ENCODE data around the gene CLCA1. TPM values are rescaled to one million over a fixed set of nuclear protein-coding genes. Genes with fewer than 3 reads are reported as not detected.

CLCA1 gene
- total RNA-seq, 1 experiment from 2014 or later = not detected

- Histone ChIP-seq H2AFZ (ENCODE audit: low read length) (no peak overlapping the region), H4K8ac (replicated peaks; ENCODE audit: insufficient read length, low read depth, low read length) (no peak overlapping the region), H3K56ac (ENCODE audit: insufficient read length, low read depth, low read length) (no peak overlapping the region), H3K27ac (ENCODE audit: insufficient read length, low read depth, low read length) (no peak overlapping the region), H3K9me3 (ENCODE audit: control insufficient read depth, low read depth, low read length) (no peaks in the 10 kb centered on the region), H2BK20ac (ENCODE audit: low read depth, low read length, poor library complexity, severe bottlenecking) (no peak overlapping the region), H2BK12ac (ENCODE audit: insufficient read length, low read depth, low read length) (no peak overlapping the region), H2AK5ac (ENCODE audit: insufficient read length, low read length) (no peak overlapping the region), H3K79me1 (ENCODE audit: insufficient read depth, low read depth, low read length, poor library complexity, severe bottlenecking) (no peaks in the 10 kb centered on the region), H4K20me1 (ENCODE audit: control insufficient read depth, insufficient read depth, insufficient read length) (no peaks in the 10 kb centered on the region), H4K91ac (ENCODE audit: insufficient read length, low read depth, low read length) (no peak overlapping the region), H3K9ac (ENCODE audit: extremely low read depth, insufficient read length, low read length) (no peak overlapping the region), H3T11ph (ENCODE audit: low read length) (no peak overlapping the region), H3K27me3 (ENCODE audit: insufficient read depth, low read length) (no peaks in the 10 kb centered on the region), H2BK5ac (ENCODE audit: insufficient read length, low read length) (no peak overlapping the region), H3K14ac (ENCODE audit: insufficient read depth, low read length) (no peak overlapping the region), H3K23ac (ENCODE audit: insufficient read length, low read depth, low read length) (no peak overlapping the region), H3K18ac (ENCODE audit: insufficient read length, low read depth, low read length) (no peak overlapping the region), H4K5ac (ENCODE audit: insufficient read length, low read depth, low read length) (no peak overlapping the region), H3K23me2 (ENCODE audit: insufficient read length, low read depth, low read length, poor library complexity, severe bottlenecking) (no peaks in the 10 kb centered on the region), H3K4me1 (ENCODE audit: insufficient read depth, low read length) (no peaks in the 10 kb centered on the region), H3K4ac (ENCODE audit: low read depth, low read length) (no peak overlapping the region), H2BK15ac (ENCODE audit: low read depth, low read length) (no peak overlapping the region), H3K4me2 (ENCODE audit: insufficient read depth, insufficient read length, low read length) (no peak overlapping the region), H2BK120ac (ENCODE audit: low read depth, low read length, poor library complexity, severe bottlenecking) (no peak overlapping the region), H3K79me2 (ENCODE audit: insufficient read depth, low read length) (no peaks in the 10 kb centered on the region)
- H3K27ac Mint-ChIP-seq = no peak overlapping the region
- H3K4me3 Mint-ChIP-seq = no peak overlapping the region
- H3K4me1 Mint-ChIP-seq = peaks cover 2 to 10% of the 10 kb centered on the region in 2 experiments; a peak in 2 of 4 replicates
- no peaks in the 10 kb centered on the region for H3K9me3 Mint-ChIP-seq
- DNase-seq = peak; percentile 67
- WGBS (ENCODE audit: extremely low coverage, insufficient read length, low lambda C conversion rate) = no CpG with 5 or more reads among the region's 2 CpGs
- H3K36me3 Mint-ChIP-seq (ENCODE audit: insufficient read depth in 1 of 3, low read depth in 3 of 3) = no peaks in the 10 kb centered on the region
- TF ChIP-seq CTCF (conservative IDR thresholded peaks at IDR 0.05) = peak; percentile 71
- no peaks in the 10 kb centered on the region for H3K27me3 Mint-ChIP-seq (ENCODE audit: low read depth)
Observed at GRCh38 chr1:86515597-86515996, 46.9 kb downstream of the CLCA1 start.

Data from H9 (cell line).